AG20443 (cell line): ENCODE results near the gene GSDMA.

Experiments
- DNase-seq: peaks from one replicate; pipeline ENCODE4 v3.0.0; 2012; ENCODE audit warnings: low spot score, mixed read lengths

Gene GSDMA

GRCh38 chr17:39963829-39964228 is 1.0 kb downstream of the GSDMA start:
- DNase-seq = no peak

GRCh38 chr17:39965017-39965699 is 2.4 kb downstream of the GSDMA start:
- DNase-seq = no peak

- DNase-seq = no peak
Observed at GRCh38 chr17:39966771-39967170, 4.0 kb downstream of the GSDMA start.

- DNase-seq = no peak
Observed at GRCh38 chr17:39968761-39969160, 6.0 kb downstream of the GSDMA start.

DNA sequence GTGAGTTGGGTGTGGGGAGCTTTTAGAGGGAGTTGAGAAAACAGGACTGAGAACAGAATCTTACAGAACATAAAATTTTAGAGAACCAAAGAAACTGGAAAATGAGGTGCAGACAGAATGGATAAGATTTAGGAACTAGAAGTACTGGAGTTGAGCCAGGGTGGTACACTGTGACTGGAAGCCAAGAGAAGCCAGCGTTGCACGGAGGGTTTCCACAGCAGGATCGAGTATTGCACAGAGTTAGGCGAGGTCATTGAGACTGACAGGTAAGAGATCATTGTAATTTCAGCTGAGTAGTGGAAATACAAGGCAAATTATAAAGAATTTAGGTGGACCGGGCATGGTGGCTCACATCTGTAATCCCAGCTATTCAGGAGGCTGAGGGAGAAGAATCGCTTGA is 6.6 kb downstream of the GSDMA start:
- DNase-seq = no peak

DNA sequence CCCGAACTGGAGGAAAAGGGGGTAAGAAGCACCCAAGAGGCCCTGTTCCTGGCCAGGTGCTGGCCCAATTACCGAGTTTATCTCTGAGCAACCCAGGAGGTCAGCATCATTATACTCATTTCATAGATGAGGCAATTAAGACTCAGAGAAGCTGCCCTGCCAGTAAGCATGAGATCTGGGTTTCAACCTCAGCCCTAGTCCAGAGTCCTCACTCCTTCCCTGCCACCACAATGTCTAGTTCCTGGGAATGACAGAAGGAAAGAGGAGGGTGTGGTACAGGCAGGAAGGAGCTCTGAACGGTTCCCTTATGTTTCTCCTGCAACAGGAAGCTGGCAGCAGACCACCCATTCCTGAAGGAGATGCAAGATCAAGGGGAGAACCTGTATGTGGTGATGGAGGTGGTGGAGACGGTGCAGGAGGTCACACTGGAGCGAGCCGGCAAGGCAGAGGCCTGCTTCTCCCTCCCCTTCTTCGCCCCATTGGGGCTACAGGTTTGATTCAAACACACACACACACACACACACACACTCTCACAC is 7.4 kb downstream of the GSDMA start:
- no peak for DNase-seq

- no peak for DNase-seq
Observed at GRCh38 chr17:39971076-39971603, 8.3 kb downstream of the GSDMA start.

DNA sequence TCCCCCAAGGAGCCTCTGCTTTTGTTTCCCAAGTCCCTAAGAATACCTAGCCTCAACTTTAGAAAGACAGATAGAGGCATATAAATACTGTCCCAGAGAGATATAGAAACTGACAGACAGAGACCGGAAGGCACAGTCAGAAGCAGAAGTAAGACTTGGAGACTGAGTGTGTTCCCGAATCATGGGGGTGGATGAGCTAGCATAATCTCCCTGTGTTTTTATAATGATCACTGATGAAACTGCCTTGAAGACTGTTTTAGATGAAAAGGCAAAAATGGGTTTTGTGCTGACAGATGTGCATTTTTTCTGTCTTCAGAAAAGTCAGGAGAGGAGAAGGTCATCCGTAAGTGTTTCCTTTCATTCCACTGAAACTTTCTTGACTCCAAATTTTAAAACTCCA is 9.5 kb downstream of the GSDMA start:
- no peak for DNase-seq

DNA sequence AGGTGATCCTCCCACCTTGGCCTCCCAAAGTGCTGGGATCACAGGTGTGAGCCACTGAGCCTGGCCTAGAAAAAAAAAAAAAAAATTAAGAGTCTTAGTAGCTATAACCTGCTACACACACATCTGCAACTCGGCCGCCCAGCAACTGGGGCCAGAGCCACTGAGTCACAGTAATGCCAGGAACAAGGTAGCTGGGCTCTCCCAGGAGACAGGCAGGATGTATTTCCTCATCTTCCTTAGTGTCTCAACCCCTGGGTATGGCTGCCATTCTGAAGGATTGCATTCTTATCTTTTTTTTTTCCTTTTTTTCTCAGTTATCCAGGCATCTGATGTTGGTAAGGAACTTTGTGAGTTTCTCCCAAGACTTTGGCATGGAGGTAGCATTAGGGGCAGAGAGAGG is 10.7 kb downstream of the GSDMA start:
- peak; percentile 34 for DNase-seq

GRCh38 chr17:39974433-39974832 is 11.6 kb downstream of the GSDMA start:
- DNase-seq = no peak

DNA sequence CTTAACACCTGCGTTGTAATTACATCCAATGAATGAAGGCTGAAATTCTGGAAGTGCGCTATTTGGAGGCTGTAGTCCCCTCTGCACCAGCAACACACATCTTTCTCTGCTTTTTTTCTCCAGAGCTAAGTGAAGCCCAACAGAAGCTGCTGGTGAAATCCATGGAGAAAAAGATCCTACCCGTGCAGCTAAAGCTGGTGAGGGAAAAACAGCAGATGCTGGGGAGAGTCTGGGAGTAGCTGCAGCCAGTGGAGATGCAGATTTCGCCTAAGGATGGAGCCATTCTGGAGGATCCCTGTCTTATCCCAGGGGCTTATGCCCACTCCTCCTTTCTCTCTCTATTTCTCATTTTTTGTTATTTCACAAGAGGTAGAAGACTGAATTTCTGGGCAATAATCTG is 13.0 kb downstream of the GSDMA start:
- DNase-seq = no peak

- peak; percentile 79 for DNase-seq
Observed at GRCh38 chr17:39979016-39979670, 16.3 kb downstream of the GSDMA start.

GRCh38 chr17:39979893-39980350 is 17.1 kb downstream of the GSDMA start:
- DNase-seq = no peak

GRCh38 chr17:39980351-39981206 is 17.8 kb downstream of the GSDMA start, which contains the start of gene PSMD3:
PSMD3 (plus strand) TSS chr17:39980807; CDS start chr17:39980971, 164 bp downstream.
- DNase-seq = peak; percentile 97

GRCh38 chr17:39981207-39981741 is 18.5 kb downstream of the GSDMA start:
- DNase-seq = peak; percentile 18

- no peak for DNase-seq
Observed at GRCh38 chr17:39981766-39982375, 19.1 kb downstream of the GSDMA start.

GRCh38 chr17:39988206-39988810 is 25.5 kb downstream of the GSDMA start:
- no peak for DNase-seq

DNA sequence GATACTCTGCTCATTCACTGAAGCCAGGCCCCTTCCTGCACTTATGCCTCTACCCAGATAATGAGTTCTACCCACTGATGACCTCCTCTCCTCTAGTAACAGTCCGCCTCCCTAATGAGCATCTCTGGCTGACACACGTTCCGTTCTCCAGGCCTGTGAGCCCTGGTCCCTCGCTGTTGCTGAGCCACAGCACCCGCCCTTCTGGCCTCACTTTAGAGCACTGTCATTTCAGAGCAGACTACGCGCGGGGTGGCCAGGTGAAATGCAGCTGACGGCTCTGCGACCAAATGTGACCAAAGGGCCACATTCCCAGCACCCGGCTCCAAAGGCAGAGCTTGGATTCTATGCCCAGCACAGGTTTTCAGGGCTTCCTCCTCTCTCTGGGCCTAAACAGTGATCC is 31.6 kb downstream of the GSDMA start:
- no peak for DNase-seq

- no peak for DNase-seq
Observed at GRCh38 chr17:39995438-39995837, 32.6 kb downstream of the GSDMA start.

- no peak for DNase-seq
Observed at GRCh38 chr17:39996162-39996561, 33.4 kb downstream of the GSDMA start.

GRCh38 chr17:39996800-39997199 is 34.0 kb downstream of the GSDMA start:
- DNase-seq = no peak
